Esophagus muscularis mucosa (tissue), 4 donors: ENCODE data around the gene SAFB. TPM values are rescaled to one million over a fixed set of nuclear protein-coding genes. Genes with fewer than 3 reads are reported as not detected.
"Not testable (repeated sequence)": the region's sequence is repeated elsewhere in the genome, so short reads cannot be mapped to it uniquely, and the experiment has no call there.

Experiments
- DNase-seq: peaks from one replicate; pipeline ENCODE4 v3.0.0-alpha.2; 2017; ENCODE audit errors: extremely low spot score
- H3K27ac ChIP-seq, 4 donors: fragments of 200-600 bp; sonication (generic); replicated peaks in 1 of 4; 1 replicate in 3 of 4; 2 replicates in 1 of 4; pipeline ENCODE4 v1.5.1; 2016 to 2019; ENCODE audit warnings: mild to moderate bottlenecking in 1 of 4
- H3K27me3 ChIP-seq, 4 donors: fragments of 200-600 bp; sonication (generic); one replicate each; pipeline versions ENCODE4 v1.5.1 to v1.6.0; 2016 to 2019
- H3K36me3 ChIP-seq, 4 donors: fragments of 200-600 bp; sonication (generic); one replicate each; pipeline ENCODE4 v1.5.1; 2016 to 2019
- H3K4me1 ChIP-seq, 4 donors: fragments of 200-600 bp; sonication (generic); one replicate each; pipeline ENCODE4 v1.5.1; 2016 to 2019
- H3K4me3 ChIP-seq, 4 donors: fragments of 200-600 bp; sonication (generic); 1 replicate in 2 of 4; 2 replicates in 2 of 4; pipeline ENCODE4 v1.5.1; 2016 to 2019; ENCODE audit warnings: mild to moderate bottlenecking in 4 of 4, moderate library complexity in 1 of 4
- H3K9me3 ChIP-seq, 4 donors: fragments of 200-600 bp; sonication (generic); 1 replicate in 3 of 4; 2 replicates in 1 of 4; pipeline ENCODE4 v1.5.1; 2016 to 2019
- CTCF ChIP-seq, 3 experiments: fragments of 200-600 bp in 2 of 3; fragments of 450-650 bp in 1 of 3; sonication (generic) in 2 of 3; IDR thresholded peaks; one replicate each; pipeline ENCODE4 v1.5.1; 2017 to 2019; ENCODE audit warnings: antibody characterized with exemption in 3 of 3, mild to moderate bottlenecking in 2 of 3, moderate library complexity in 1 of 3
- EP300 ChIP-seq: sonication (generic); formaldehyde crosslinking; IDR thresholded peaks from one replicate; pipeline ENCODE4 v1.6.1; 2017; ENCODE audit warnings: antibody characterized with exemption
- POLR2A ChIP-seq: fragments of 450-650 bp; IDR thresholded peaks from one replicate; pipeline ENCODE4 v1.6.1; 2017; ENCODE audit warnings: antibody characterized with exemption, moderate library complexity, mild to moderate bottlenecking, low read depth
- POLR2AphosphoS5 ChIP-seq, 2 donors: sonication (generic); formaldehyde crosslinking; IDR thresholded peaks; one replicate each; pipeline ENCODE4 v1.6.1; 2017; ENCODE audit warnings: antibody characterized with exemption in 2 of 2
- WGBS: methylation state at CpG from one replicate; pipeline ENCODE4 v1.1.5; 2018; 5-methylcytosine and 5-hydroxymethylcytosine counted together
- intact Hi-C: fragments of 100-400 bp; cut with DNase I; formaldehyde crosslinking; loops from one replicate; pipeline ENCODE4 v1.15.1; 2023
- total RNA-seq, 4 donors: library from RNA; depleted of rRNA; stranded (reverse); fragments of >200 nt; gene quantifications; one replicate each; pipeline versions ENCODE4 v1.1.0 to v1.2.1, GENCODE V29; 2016

The SAFB gene
- total RNA-seq, 4 donors from 2014 or later: 48.4 to 96.2 (median 75.7) TPM

GRCh38 chr19:5697890-5698634 is 75.2 kb downstream of the SAFB start:
- TF ChIP-seq POLR2AphosphoS5 (IDR thresholded peaks at IDR 0.05): no peak
- TF ChIP-seq EP300: no peak
- TF ChIP-seq CTCF (IDR thresholded peaks at IDR 0.05): no peak
- TF ChIP-seq POLR2A: no peak
- peaks cover 65 to 93% (median 89%) of the 10 kb centered on the region in 4 donors for H3K36me3 ChIP-seq
- intact Hi-C loops: no loop called here
- H3K9me3 ChIP-seq: no peaks in the 10 kb centered on the region
- peaks cover under 1 to 16% (median 7%) of the 10 kb centered on the region in 4 donors for H3K4me1 ChIP-seq
- H3K4me3 ChIP-seq: no peak overlapping the region
- peak overlapping the region in 1 of 4 donors; percentile 4 for H3K27ac ChIP-seq
- WGBS: 89% methylated on average over 25 of the region's 30 CpGs
- no peak for DNase-seq
- no peaks in the 10 kb centered on the region for H3K27me3 ChIP-seq

- peaks cover 65 to 93% (median 89%) of the 10 kb centered on the region in 4 donors for H3K36me3 ChIP-seq
- WGBS: 95% methylated on average over 25 of the region's 38 CpGs
Observed at GRCh38 chr19:5698635-5699422, 75.9 kb downstream of the SAFB start.

GRCh38 chr19:5700455-5701092 is 77.7 kb downstream of the SAFB start:
- Histone ChIP-seq H3K27me3 (no peaks in the 10 kb centered on the region), H3K36me3 (peaks cover 59 to 92% (median 89%) of the 10 kb centered on the region in 4 donors), H3K27ac (no peak overlapping the region), H3K9me3 (no peaks in the 10 kb centered on the region), H3K4me3 (no peak overlapping the region), H3K4me1 (peaks cover 0 to 4% (median 0%) of the 10 kb centered on the region in 4 donors)
- TF ChIP-seq CTCF (IDR thresholded peaks at IDR 0.05): no peak
- no peak for TF ChIP-seq POLR2AphosphoS5 (IDR thresholded peaks at IDR 0.05)
- no peak for TF ChIP-seq EP300
- no peak for TF ChIP-seq POLR2A
- no peak for DNase-seq
- intact Hi-C loops: no loop called here
- WGBS: 97% methylated on average over 9 of the region's 22 CpGs

More at GRCh38 chr19:5698635-5699422, 75.9 kb downstream of the SAFB start:
- no peak for DNase-seq
- Histone ChIP-seq H3K27me3 (no peaks in the 10 kb centered on the region), H3K4me1 (peaks cover 0 to 8% (median 2%) of the 10 kb centered on the region in 4 donors), H3K4me3 (no peak overlapping the region), H3K9me3 (no peaks in the 10 kb centered on the region), H3K27ac (no peak overlapping the region)
- intact Hi-C loops: no loop called here
- TF ChIP-seq CTCF (IDR thresholded peaks at IDR 0.05) (no peak), EP300 (no peak), POLR2AphosphoS5 (IDR thresholded peaks at IDR 0.05) (no peak), POLR2A (no peak)

- DNase-seq: not testable (repeated sequence)
- peaks cover 49 to 92% (median 89%) of the 10 kb centered on the region in 4 donors for H3K36me3 ChIP-seq
- no CpG with 5 or more reads among the region's 28 CpGs for WGBS
Observed at GRCh38 chr19:5702053-5702410, 79.1 kb downstream of the SAFB start.

More at GRCh38 chr19:5702053-5702410, 79.1 kb downstream of the SAFB start:
- H3K9me3 ChIP-seq, H3K27ac ChIP-seq, H3K4me1 ChIP-seq, intact Hi-C loops, H3K27me3 ChIP-seq, H3K4me3 ChIP-seq: not testable (repeated sequence)
